Effector memory CD8-positive, alpha-beta T cell (primary cell): ENCODE data around the gene KRT222.

ENCODE experiments used
- ATAC-seq: fragments of 150-1000 bp; cut with Tn5 transposase; replicated peaks from 2 replicates; pipeline ENCODE4 v1.10.0; 2021; ENCODE audit warnings: mild to moderate bottlenecking, moderate library complexity
- DNase-seq, 3 experiments: peaks; one replicate each; pipeline ENCODE4 v3.0.0; 2021
- H3K27ac Mint-ChIP-seq, 2 donors: one replicate each; pipeline ENCODE4 v1.8.0; 2022; ENCODE audit warnings: mild to moderate bottlenecking in 2 of 2, mixed read lengths in 2 of 2, moderate library complexity in 2 of 2
- H3K27me3 Mint-ChIP-seq, 2 donors: one replicate each; pipeline ENCODE4 v1.8.0; 2022; ENCODE audit warnings: mixed read lengths in 2 of 2
- H3K36me3 Mint-ChIP-seq: one replicate; pipeline ENCODE4 v1.8.0; 2022; ENCODE audit warnings: mild to moderate bottlenecking, moderate library complexity, mixed read lengths; ENCODE audit not compliant: insufficient read depth
- H3K4me1 Mint-ChIP-seq, 2 donors: one replicate each; pipeline ENCODE4 v1.8.0; 2022; ENCODE audit warnings: low read depth in 2 of 2, mixed read lengths in 2 of 2
- H3K4me3 Mint-ChIP-seq, 2 donors: one replicate each; pipeline ENCODE4 v1.8.0; 2022; ENCODE audit warnings: mild to moderate bottlenecking in 2 of 2, mixed read lengths in 2 of 2, moderate library complexity in 2 of 2
- H3K9me3 Mint-ChIP-seq, 2 donors: one replicate each; pipeline ENCODE4 v1.8.0; 2022; ENCODE audit warnings: mixed read lengths in 2 of 2

Gene KRT222

GRCh38 chr17:40606548-40607353 lies 58.2 kb downstream of the KRT222 start:
- Mint-ChIP-seq H3K36me3 (peaks cover 22% of the 10 kb centered on the region), H3K4me1 (peaks cover 60 to 79% of the 10 kb centered on the region in 2 donors), H3K27ac (peak overlapping the region; percentile 98), H3K4me3 (peak overlapping the region; percentile 78 to 80), H3K9me3 (no peaks in the 10 kb centered on the region), H3K27me3 (no peaks in the 10 kb centered on the region)
- no peak for ATAC-seq
- no peak for DNase-seq

- ATAC-seq (peak; percentile 25), DNase-seq (peak; percentile 39 to 40 (median 39))
- no peaks in the 10 kb centered on the region for H3K9me3 Mint-ChIP-seq
- peak overlapping the region; percentile 57 to 60 for H3K4me3 Mint-ChIP-seq
- peaks cover 22% of the 10 kb centered on the region for H3K36me3 Mint-ChIP-seq
- H3K27me3 Mint-ChIP-seq = no peaks in the 10 kb centered on the region
- peak overlapping the region; percentile 90 to 94 for H3K27ac Mint-ChIP-seq
- peaks cover 62 to 71% of the 10 kb centered on the region in 2 donors for H3K4me1 Mint-ChIP-seq
Observed at GRCh38 chr17:40605306-40605705, 59.7 kb downstream of the KRT222 start.
